Transverse colon (tissue), 3 donors: ENCODE measurements around the gene SEC14L2.

Source experiments
- POLR2A ChIP-seq: fragments of 450-650 bp; IDR thresholded peaks from one replicate; pipeline ENCODE4 v1.6.1; 2016; ENCODE audit warnings: antibody characterized with exemption, mild to moderate bottlenecking, moderate library complexity
- TF ChIP-seq, protein P1 (sequence below), 5 experiments: fragments of 200-600 bp in 3 of 5; fragments of 450-650 bp in 2 of 5; sonication (generic) in 3 of 5; IDR thresholded peaks; 1 replicate in 2 of 5; 2 replicates in 3 of 5; pipeline ENCODE4 v1.5.1; 2016 to 2017; ENCODE audit warnings: antibody characterized with exemption in 5 of 5, inconsistent platforms in 3 of 5, mild to moderate bottlenecking in 2 of 5, moderate library complexity in 1 of 5

DNA sequence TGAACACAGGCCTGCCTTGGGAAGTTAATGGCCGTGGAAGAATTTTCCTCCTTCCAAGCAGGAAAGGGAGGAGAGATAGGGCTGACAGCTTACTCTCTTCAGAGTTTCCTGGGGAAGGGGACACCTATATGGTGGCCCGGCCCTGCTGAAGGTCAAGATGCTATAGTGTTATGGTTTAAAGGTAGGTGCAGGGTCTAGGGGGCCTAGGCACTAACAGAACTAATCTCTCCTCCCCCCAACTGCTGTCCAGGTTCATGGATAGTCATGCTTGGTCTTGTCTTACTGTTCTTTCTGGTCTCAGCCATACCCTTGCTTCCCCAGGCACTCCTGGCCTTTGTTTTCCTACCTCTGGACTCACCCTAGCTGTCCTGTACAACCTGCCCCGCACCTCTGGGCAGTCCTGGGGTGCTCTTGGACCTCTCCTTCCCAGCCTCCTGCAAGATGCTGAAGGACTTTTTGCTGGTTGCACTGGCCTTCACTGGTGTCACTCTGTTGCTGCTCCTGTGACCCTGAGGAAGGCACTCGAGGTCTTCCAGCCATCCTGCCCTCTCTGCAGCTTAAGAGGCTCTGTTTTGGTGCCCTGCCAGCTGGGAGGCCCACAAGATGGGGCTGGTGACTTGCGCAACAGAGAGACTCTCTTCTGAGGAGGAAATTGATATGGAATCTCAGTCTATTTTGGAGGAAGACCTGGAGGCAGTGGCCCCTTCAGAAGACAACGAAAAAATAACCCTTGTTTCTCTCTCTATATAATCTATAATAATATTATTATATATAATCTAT is 57.1 kb downstream of the SEC14L2 start:
- TF ChIP-seq, protein P1, sequence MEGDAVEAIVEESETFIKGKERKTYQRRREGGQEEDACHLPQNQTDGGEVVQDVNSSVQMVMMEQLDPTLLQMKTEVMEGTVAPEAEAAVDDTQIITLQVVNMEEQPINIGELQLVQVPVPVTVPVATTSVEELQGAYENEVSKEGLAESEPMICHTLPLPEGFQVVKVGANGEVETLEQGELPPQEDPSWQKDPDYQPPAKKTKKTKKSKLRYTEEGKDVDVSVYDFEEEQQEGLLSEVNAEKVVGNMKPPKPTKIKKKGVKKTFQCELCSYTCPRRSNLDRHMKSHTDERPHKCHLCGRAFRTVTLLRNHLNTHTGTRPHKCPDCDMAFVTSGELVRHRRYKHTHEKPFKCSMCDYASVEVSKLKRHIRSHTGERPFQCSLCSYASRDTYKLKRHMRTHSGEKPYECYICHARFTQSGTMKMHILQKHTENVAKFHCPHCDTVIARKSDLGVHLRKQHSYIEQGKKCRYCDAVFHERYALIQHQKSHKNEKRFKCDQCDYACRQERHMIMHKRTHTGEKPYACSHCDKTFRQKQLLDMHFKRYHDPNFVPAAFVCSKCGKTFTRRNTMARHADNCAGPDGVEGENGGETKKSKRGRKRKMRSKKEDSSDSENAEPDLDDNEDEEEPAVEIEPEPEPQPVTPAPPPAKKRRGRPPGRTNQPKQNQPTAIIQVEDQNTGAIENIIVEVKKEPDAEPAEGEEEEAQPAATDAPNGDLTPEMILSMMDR (IDR thresholded peaks at IDR 0.05), result no peak
- no peak for TF ChIP-seq POLR2A
